Parathyroid adenoma (tissue), 2 donors: ENCODE measurements around the gene TNN.

ENCODE experiments used
- H2AFZ ChIP-seq: fragments of 300-600 bp; sonication (generic); one replicate; pipeline ENCODE4 v1.7.0; 2017; ENCODE audit warnings: antibody characterized with exemption, mild to moderate bottlenecking
- H3K27ac ChIP-seq: fragments of 300-600 bp; sonication (generic); one replicate; pipeline ENCODE4 v1.7.0; 2017
- H3K27me3 ChIP-seq: fragments of 300-600 bp; sonication (generic); one replicate; pipeline ENCODE4 v1.7.0; 2017; ENCODE audit warnings: low read length; ENCODE audit not compliant: control insufficient read depth, insufficient read depth
- H3K36me3 ChIP-seq: fragments of 300-600 bp; sonication (generic); one replicate; pipeline ENCODE4 v1.7.0; 2017; ENCODE audit warnings: low read length; ENCODE audit not compliant: control insufficient read depth, insufficient read depth
- H3K4me1 ChIP-seq: fragments of 300-600 bp; sonication (generic); one replicate; pipeline ENCODE4 v1.7.0; 2017; ENCODE audit warnings: control low read depth
- H3K4me2 ChIP-seq: fragments of 300-600 bp; sonication (generic); one replicate; pipeline ENCODE4 v1.7.0; 2017; ENCODE audit warnings: low read length
- H3K4me3 ChIP-seq: fragments of 300-600 bp; sonication (generic); one replicate; pipeline ENCODE4 v1.7.0; 2017; ENCODE audit warnings: low read depth, low read length
- H3K79me2 ChIP-seq: fragments of 300-600 bp; sonication (generic); one replicate; pipeline ENCODE4 v1.7.0; 2017; ENCODE audit warnings: control low read depth
- H3K9ac ChIP-seq: fragments of 300-600 bp; sonication (generic); one replicate; pipeline ENCODE4 v1.7.0; 2017; ENCODE audit warnings: mild to moderate bottlenecking
- H3K9me3 ChIP-seq: fragments of 300-600 bp; sonication (generic); one replicate; pipeline ENCODE4 v1.7.0; 2017; ENCODE audit warnings: low read length; ENCODE audit not compliant: control insufficient read depth
- CTCF ChIP-seq: fragments of 300-600 bp; sonication (generic); IDR thresholded peaks from one replicate; pipeline ENCODE4 v1.7.0; 2017; ENCODE audit warnings: antibody characterized with exemption, mild to moderate bottlenecking
- donor health status: primary hyperparathyroidism.

The TNN gene

GRCh38 chr1:175033953-175034352, 33.7 kb upstream of the TNN start:
- Histone ChIP-seq H3K79me2 (no peaks in the 10 kb centered on the region), H3K9ac (no peak overlapping the region)

GRCh38 chr1:175034775-175035174, 32.9 kb upstream of the TNN start:
- Histone ChIP-seq H3K4me2 (no peak overlapping the region), H3K79me2 (no peaks in the 10 kb centered on the region), H3K9me3 (no peaks in the 10 kb centered on the region), H3K27me3 (no peaks in the 10 kb centered on the region), H3K27ac (no peak overlapping the region), H2AFZ (no peak overlapping the region), H3K4me3 (no peak overlapping the region), H3K9ac (no peak overlapping the region), H3K4me1 (no peaks in the 10 kb centered on the region), H3K36me3 (no peaks in the 10 kb centered on the region)
- TF ChIP-seq CTCF, result no peak

More at GRCh38 chr1:175033953-175034352, 33.7 kb upstream of the TNN start:
- no peaks in the 10 kb centered on the region for H3K9me3 ChIP-seq
- TF ChIP-seq CTCF, result no peak
- H3K27me3 ChIP-seq, result no peaks in the 10 kb centered on the region
- no peaks in the 10 kb centered on the region for H3K36me3 ChIP-seq
- no peak overlapping the region for H3K4me2 ChIP-seq
- peak overlapping the region; percentile 33 for H2AFZ ChIP-seq
- no peaks in the 10 kb centered on the region for H3K4me1 ChIP-seq
- H3K27ac ChIP-seq, result no peak overlapping the region
- no peak overlapping the region for H3K4me3 ChIP-seq

GRCh38 chr1:175035865-175036264, 31.8 kb upstream of the TNN start:
- no peak overlapping the region for H3K4me3 ChIP-seq
- H3K9me3 ChIP-seq, result no peaks in the 10 kb centered on the region
- H2AFZ ChIP-seq, result no peak overlapping the region
- H3K4me2 ChIP-seq, result no peak overlapping the region
- no peaks in the 10 kb centered on the region for H3K27me3 ChIP-seq
- no peaks in the 10 kb centered on the region for H3K36me3 ChIP-seq
- no peak for TF ChIP-seq CTCF
- H3K27ac ChIP-seq, result no peak overlapping the region
- no peaks in the 10 kb centered on the region for H3K79me2 ChIP-seq
- no peaks in the 10 kb centered on the region for H3K4me1 ChIP-seq
- H3K9ac ChIP-seq, result no peak overlapping the region

- no peak for TF ChIP-seq CTCF
- Histone ChIP-seq H3K4me1 (no peaks in the 10 kb centered on the region), H3K36me3 (no peaks in the 10 kb centered on the region), H3K9ac (no peak overlapping the region), H3K27me3 (no peaks in the 10 kb centered on the region), H3K4me3 (no peak overlapping the region), H3K4me2 (no peak overlapping the region), H2AFZ (no peak overlapping the region), H3K79me2 (no peaks in the 10 kb centered on the region), H3K27ac (no peak overlapping the region), H3K9me3 (no peaks in the 10 kb centered on the region)
Measured at GRCh38 chr1:175036476-175036875, 31.2 kb upstream of the TNN start.

- H3K79me2 ChIP-seq, result no peaks in the 10 kb centered on the region
- H3K4me3 ChIP-seq, result no peak overlapping the region
- TF ChIP-seq CTCF, result no peak
- H3K36me3 ChIP-seq, result no peaks in the 10 kb centered on the region
- H3K9me3 ChIP-seq, result no peaks in the 10 kb centered on the region
- H3K4me1 ChIP-seq, result no peaks in the 10 kb centered on the region
- H3K27me3 ChIP-seq, result no peaks in the 10 kb centered on the region
- no peak overlapping the region for H2AFZ ChIP-seq
- no peak overlapping the region for H3K4me2 ChIP-seq
- no peak overlapping the region for H3K9ac ChIP-seq
- H3K27ac ChIP-seq, result no peak overlapping the region
Measured at GRCh38 chr1:175037416-175037815, 30.2 kb upstream of the TNN start.
